Ovary (tissue), 3 donors: ENCODE measurements around the gene LPO.

Experiments used
- CTCF ChIP-seq, 3 donors: fragments of 450-650 bp in 2 of 3; fragments of 200-600 bp in 1 of 3; IDR thresholded peaks; one replicate each; pipeline versions ENCODE4 v1.5.1 to v1.8.0; 2016 to 2022; ENCODE audit warnings: antibody characterized with exemption in 3 of 3, mild to moderate bottlenecking in 1 of 3
- EP300 ChIP-seq: sonication (generic); formaldehyde crosslinking; IDR thresholded peaks from one replicate; pipeline ENCODE4 v1.6.1; 2017; ENCODE audit warnings: antibody characterized with exemption
- POLR2A ChIP-seq: fragments of 450-650 bp; IDR thresholded peaks from one replicate; pipeline ENCODE4 v1.6.1; 2017; ENCODE audit warnings: antibody characterized with exemption, mild to moderate bottlenecking, moderate library complexity
- donor health status: DM: no; HTN: no; CAD: no.

GRCh38 chr17:58314706-58315015, 76.3 kb downstream of the LPO start:
- TF ChIP-seq CTCF (IDR thresholded peaks at IDR 0.05), result no peak
- no peak for TF ChIP-seq POLR2A
- no peak for TF ChIP-seq EP300
